ENCODE measurements around the gene CSF3R.

Gene CSF3R

DNA sequence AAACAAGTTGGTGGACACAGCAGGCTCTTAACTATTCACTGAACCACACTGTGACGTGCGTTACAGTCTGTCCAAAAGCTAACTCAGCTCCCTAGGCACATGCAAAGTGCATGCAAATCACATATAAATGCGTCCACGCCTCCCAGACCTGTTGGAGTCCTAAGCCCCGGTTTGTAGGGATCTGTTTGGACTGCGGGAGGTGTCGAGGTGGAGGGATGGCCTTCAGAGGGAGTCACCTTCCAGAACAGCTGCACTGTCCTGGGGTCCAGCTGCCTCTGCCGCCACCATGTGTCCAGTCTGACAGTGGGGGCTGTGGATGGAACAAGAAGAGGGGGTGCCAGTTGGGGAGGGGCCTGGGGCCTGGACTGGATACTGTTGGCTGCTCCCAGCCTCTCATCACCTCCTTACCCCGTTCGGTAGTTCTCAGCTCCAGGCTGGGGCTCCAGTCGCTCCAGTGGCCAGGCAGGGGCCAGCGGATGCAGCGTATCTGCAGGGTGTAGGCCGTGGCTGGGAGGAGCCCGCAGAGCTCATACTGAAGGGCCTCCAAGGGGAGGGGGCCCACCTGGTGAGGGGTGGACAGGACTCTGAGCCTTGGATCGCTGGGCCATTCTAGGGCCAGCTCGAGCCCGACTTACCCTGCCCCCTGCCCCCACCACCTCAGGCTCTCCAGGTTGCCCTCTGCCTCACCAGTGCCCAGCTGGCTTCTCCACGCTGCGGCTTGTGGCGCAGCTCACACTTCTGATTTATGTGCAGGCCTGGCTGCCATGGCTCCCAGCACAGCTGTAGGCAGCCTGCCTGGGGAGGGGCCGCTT lies 10.7 kb downstream of the CSF3R start:
- Histone ChIP-seq H3K36me3 (no peaks in the 10 kb centered on the region), H3K27ac (peak overlapping the region; percentile 6; the same call in 1 of the 2 replicates), H3K4me3 (ENCODE audit: low read depth, low read length) (no peak overlapping the region), H3K9me3 (ENCODE audit: severe bottlenecking) (no peaks in the 10 kb centered on the region), H3K27me3 (ENCODE audit: insufficient read depth, low read depth, severe bottlenecking) (no peaks in the 10 kb centered on the region)
- peak; percentile 43 for DNase-seq
- TF ChIP-seq, protein P1, sequence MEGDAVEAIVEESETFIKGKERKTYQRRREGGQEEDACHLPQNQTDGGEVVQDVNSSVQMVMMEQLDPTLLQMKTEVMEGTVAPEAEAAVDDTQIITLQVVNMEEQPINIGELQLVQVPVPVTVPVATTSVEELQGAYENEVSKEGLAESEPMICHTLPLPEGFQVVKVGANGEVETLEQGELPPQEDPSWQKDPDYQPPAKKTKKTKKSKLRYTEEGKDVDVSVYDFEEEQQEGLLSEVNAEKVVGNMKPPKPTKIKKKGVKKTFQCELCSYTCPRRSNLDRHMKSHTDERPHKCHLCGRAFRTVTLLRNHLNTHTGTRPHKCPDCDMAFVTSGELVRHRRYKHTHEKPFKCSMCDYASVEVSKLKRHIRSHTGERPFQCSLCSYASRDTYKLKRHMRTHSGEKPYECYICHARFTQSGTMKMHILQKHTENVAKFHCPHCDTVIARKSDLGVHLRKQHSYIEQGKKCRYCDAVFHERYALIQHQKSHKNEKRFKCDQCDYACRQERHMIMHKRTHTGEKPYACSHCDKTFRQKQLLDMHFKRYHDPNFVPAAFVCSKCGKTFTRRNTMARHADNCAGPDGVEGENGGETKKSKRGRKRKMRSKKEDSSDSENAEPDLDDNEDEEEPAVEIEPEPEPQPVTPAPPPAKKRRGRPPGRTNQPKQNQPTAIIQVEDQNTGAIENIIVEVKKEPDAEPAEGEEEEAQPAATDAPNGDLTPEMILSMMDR (IDR thresholded peaks at IDR 0.05; ENCODE audit: low read depth, low read length) = 0 out of 2 replicates have a peak, but pooled peaks have one; percentile 24

DNA sequence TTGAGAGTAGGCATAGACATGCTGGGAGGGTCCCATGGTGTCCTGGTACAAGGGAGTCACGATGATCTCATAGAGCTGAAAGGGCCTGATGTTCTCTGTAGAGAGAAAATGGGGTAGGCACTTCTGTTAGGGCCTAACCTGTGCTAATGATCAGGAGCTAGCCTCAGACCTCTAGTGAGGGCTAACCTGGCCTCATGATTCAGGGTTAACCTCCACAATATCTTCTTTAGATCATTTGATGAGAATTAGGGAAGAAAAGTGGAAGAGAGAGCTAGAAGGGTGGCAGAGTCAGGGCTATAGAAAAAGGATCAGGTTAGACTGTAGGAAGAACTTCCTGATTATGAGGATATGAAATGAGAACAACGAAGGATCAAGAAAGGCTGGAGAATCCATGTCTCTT lies 13.6 kb downstream of the CSF3R start:
- TF ChIP-seq, protein P1 (IDR thresholded peaks at IDR 0.05; ENCODE audit: low read depth, low read length) = no peak
- Histone ChIP-seq H3K4me3 (ENCODE audit: low read depth, low read length) (no peak overlapping the region), H3K9me3 (ENCODE audit: severe bottlenecking) (no peaks in the 10 kb centered on the region), H3K27me3 (ENCODE audit: insufficient read depth, low read depth, severe bottlenecking) (no peaks in the 10 kb centered on the region), H3K36me3 (peaks cover under 1% of the 10 kb centered on the region), H3K27ac (no peak overlapping the region)
- DNase-seq = no peak

DNA sequence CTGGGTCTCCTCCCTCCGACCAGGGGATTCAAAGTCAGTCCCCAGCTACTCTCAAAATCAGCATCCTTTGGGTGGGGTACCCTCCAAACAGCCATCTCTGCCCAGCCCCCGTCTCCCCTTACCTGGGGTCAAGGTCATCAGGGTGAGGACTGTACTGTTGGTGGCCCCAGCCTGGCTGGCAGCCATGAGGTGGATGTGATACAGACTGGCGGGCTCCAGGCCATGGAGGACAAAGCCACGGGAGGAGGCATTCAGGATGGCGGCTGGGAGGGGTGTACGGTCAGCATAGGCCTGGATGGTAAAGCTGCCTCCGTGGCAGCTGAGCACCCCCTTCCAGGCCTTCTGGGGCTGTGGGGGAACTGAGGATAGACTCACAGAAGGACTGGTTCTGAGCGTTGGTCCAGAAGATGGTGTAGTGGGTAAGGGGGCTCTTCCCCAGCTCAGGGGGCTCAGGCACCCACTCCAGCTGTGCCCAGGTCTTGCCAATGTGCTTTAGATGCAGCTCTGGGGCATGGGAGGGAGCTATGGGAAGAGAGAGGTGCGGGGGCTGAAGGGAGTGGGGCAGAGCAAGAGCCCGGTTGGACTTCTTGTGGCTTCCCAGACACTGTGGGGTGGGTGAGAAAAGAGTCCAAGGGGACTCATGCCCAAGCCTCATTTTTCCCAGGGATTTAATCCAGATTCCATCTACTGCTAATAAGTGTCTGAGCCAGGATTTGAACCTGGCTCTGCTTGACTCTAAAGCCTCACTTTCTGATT lies 14.8 kb downstream of the CSF3R start:
- no peak for DNase-seq
- Histone ChIP-seq H3K27ac (no peak overlapping the region), H3K4me3 (ENCODE audit: low read depth, low read length) (no peak overlapping the region), H3K36me3 (peaks cover 5% of the 10 kb centered on the region), H3K27me3 (ENCODE audit: insufficient read depth, low read depth, severe bottlenecking) (no peaks in the 10 kb centered on the region), H3K9me3 (ENCODE audit: severe bottlenecking) (no peaks in the 10 kb centered on the region)
- TF ChIP-seq, protein P1 (IDR thresholded peaks at IDR 0.05; ENCODE audit: low read depth, low read length) = no peak

DNA sequence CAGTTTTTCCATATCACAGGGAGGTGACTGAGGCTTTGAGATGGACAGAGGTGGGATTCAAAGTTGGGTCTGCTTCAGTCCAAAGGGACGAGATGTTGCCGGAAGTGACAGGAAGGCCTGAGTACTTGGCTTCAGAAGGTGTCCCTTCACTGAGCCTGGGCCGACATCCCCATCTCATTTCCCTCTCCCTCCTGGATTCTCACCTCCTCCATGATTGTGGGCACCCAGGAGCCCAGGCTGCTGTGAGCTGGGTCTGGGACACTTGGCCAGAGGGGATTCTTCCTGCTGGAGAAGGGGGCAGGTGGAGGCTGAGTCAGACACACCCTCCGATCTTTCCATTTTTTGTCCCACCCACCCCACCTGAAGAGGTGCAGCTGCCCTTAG lies 15.7 kb downstream of the CSF3R start:
- Histone ChIP-seq H3K4me3 (ENCODE audit: low read depth, low read length) (no peak overlapping the region), H3K36me3 (peaks cover 10% of the 10 kb centered on the region), H3K9me3 (ENCODE audit: severe bottlenecking) (no peaks in the 10 kb centered on the region), H3K27ac (no peak overlapping the region), H3K27me3 (ENCODE audit: insufficient read depth, low read depth, severe bottlenecking) (no peaks in the 10 kb centered on the region)
- TF ChIP-seq, protein P1 (IDR thresholded peaks at IDR 0.05; ENCODE audit: low read depth, low read length) = no peak
- no peak for DNase-seq

DNA sequence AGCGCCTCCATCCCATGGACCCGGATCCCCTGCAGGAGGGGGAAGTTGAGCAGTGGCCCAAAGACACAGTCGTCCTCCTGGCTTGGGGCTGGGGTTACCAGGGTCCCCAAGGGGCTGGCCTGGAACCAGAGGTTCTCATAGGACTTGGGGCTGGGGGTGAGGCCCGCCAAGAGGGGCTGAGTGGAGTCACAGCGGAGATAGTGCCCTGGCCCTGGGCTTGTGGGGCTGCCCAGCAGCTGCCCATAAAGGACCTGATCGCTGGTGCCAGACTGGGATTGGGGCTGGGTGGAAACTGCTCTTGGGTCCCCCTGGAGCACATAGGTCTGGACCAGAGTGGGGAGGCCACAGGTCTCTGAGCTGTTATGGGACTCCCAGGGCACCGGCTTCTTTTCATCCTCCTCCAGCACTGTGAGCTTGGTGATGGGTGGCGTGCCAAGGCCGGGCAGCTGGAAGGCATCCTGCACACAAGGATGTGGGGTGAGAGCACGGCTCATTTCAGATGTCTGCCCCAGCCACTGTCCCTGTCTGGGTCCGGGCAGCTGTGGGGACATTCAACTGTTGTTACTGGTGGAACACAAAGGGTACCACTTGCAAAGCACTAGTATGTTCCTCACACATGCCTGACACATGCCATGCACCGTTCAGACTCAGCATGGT lies 16.2 kb downstream of the CSF3R start:
- Histone ChIP-seq H3K4me3 (ENCODE audit: low read depth, low read length) (no peak overlapping the region), H3K9me3 (ENCODE audit: severe bottlenecking) (no peaks in the 10 kb centered on the region), H3K36me3 (peaks cover 16% of the 10 kb centered on the region), H3K27ac (no peak overlapping the region), H3K27me3 (ENCODE audit: insufficient read depth, low read depth, severe bottlenecking) (no peaks in the 10 kb centered on the region)
- no peak for DNase-seq
- TF ChIP-seq, protein P1 (IDR thresholded peaks at IDR 0.05; ENCODE audit: low read depth, low read length) = no peak

Measured in WERI-Rb-1 (cell line).